Heart left ventricle (tissue), 16 donors: ENCODE data around the gene GFI1B. TPM values are rescaled to one million over a fixed set of nuclear protein-coding genes. Genes with fewer than 3 reads are reported as not detected.
A peak's percentile ranks its signal among the peaks of the same experiment; 100 is the strongest.

Experiments
- ATAC-seq, 4 donors: fragments of 200-7000 bp; cut with Tn5 transposase; one replicate each; pipeline ENCODE4 v1.9.1; 2020 to 2022; ENCODE audit warnings: moderate library complexity in 4 of 4, mild to moderate bottlenecking in 3 of 4, moderate number of reproducible peaks in 1 of 4
- DNase-seq, 5 donors: peaks; one replicate each; pipeline ENCODE4 v3.0.0-alpha.2; 2020
- H3K27ac ChIP-seq, 12 donors: fragments of 200-600 bp; sonication (generic) in 4 of 12; one replicate each; pipeline versions ENCODE4 v1.5.0 to v1.8.0; 2016 to 2022; ENCODE audit warnings: mild to moderate bottlenecking in 2 of 12
- H3K27me3 ChIP-seq, 9 donors: fragments of 200-600 bp; sonication (generic) in 2 of 9; one replicate each; pipeline versions ENCODE4 v1.5.1 to v1.8.0; 2016 to 2022; ENCODE audit warnings: mild to moderate bottlenecking in 3 of 9
- H3K36me3 ChIP-seq, 9 donors: fragments of 200-600 bp; sonication (generic) in 2 of 9; one replicate each; pipeline versions ENCODE4 v1.5.0 to v1.8.0; 2018 to 2022; ENCODE audit warnings: mild to moderate bottlenecking in 2 of 9
- H3K4me1 ChIP-seq, 12 donors: fragments of 200-600 bp; sonication (generic) in 4 of 12; one replicate each; pipeline versions ENCODE4 v1.5.0 to v1.8.0; 2016 to 2022; ENCODE audit warnings: mild to moderate bottlenecking in 3 of 12
- H3K4me3 ChIP-seq, 12 donors: fragments of 200-600 bp; sonication (generic) in 4 of 12; one replicate each; pipeline versions ENCODE4 v1.5.0 to v1.8.0; 2017 to 2022; ENCODE audit warnings: mild to moderate bottlenecking in 9 of 12, moderate library complexity in 4 of 12
- H3K9me3 ChIP-seq, 12 donors: fragments of 200-600 bp; sonication (generic) in 4 of 12; one replicate each; pipeline versions ENCODE4 v1.5.0 to v1.8.0; 2016 to 2022; ENCODE audit warnings: mild to moderate bottlenecking in 1 of 12
- CTCF ChIP-seq, 12 donors: fragments of 200-600 bp; sonication (generic) in 4 of 12; IDR thresholded peaks; one replicate each; pipeline versions ENCODE4 v1.5.0 to v1.8.0; 2018 to 2022; ENCODE audit warnings: antibody characterized with exemption in 12 of 12, mild to moderate bottlenecking in 5 of 12
- POLR2A ChIP-seq, 2 donors: fragments of 450-650 bp; IDR thresholded peaks; one replicate each; pipeline ENCODE4 v1.6.1; 2017; ENCODE audit warnings: antibody characterized with exemption in 2 of 2, mild to moderate bottlenecking in 2 of 2, moderate library complexity in 2 of 2
- WGBS, 4 donors: extraction: QIAGEN DNeasy Blood & Tissue Kit in 2 of 4; methylation state at CpG; one replicate each; pipeline versions ENCODE4 v1.1.5 to v1.1.7; 2013 to 2018; 5-methylcytosine and 5-hydroxymethylcytosine counted together
- intact Hi-C, 10 donors: fragments of 100-400 bp; cut with DNase I; formaldehyde crosslinking; loops; one replicate each; pipeline versions ENCODE4 v1.11.1 to v1.14.2; 2022
- polyA plus RNA-seq, 2 donors: library from polyadenylated mRNA; stranded (reverse); fragments of 200-250 nt; gene quantifications; one replicate each; pipeline ENCODE4 v1.2.3, GENCODE V29; 2013
- total RNA-seq, 9 donors: library from RNA; depleted of rRNA in 2 of 9; stranded (reverse); fragments of >200 nt in 2 of 9; fragmentation: NEBNext Ultra II Directional in 3 of 9; extraction: Animal tissue kit (Norgen Biotek cat#: 25700) in 3 of 9; gene quantifications; one replicate each; pipeline versions ENCODE4 v1.1.0 to v1.2.4, GENCODE V29; 2016 to 2023
- donor health status: ischemic (EF 13 %, LVEDD 7.1; RV severe dilation, severe dysfunction).
- donor health status: healthy with polysubstance abuse.
- donor health status: DM: no; HTN: yes; CAD: no.
- donor health status: DM: no; HTN: no; CAD: no.
- donor health status: ischemic (EF 25% LVEDD 6.9; RV normal size, moderate dysfunction).
- donor health status: ischemic (EF 25% LVEDD 5.7; RV mildly dilated, moderate dysfunction).
- donor health status: healthy.
- donor health status: DM: yes; HTN: yes; CAD: no.
- donor health status: ischemic (EF 35%, LVEDD 5.7; RV mildly dilated, moderate dysfunction).
- donor health status: nonischemic (EF 11% LVEDD 7.7; RV severe dilation, severe dysfunction).
- donor health status: DM: yes; HTN: yes; CAD: no.
- donor health status: PGD.
- donor health status: ischemic (EF 29% LVEDD 5.4; RV normal size, mild dysfunction).
- donor health status: nonischemic (EF 23%, LVEDD 6.1; RV moderate dilation, normal function).

GFI1B gene
- total and polyA plus RNA-seq, 11 donors = 0.06 to 0.39 (median 0.31) TPM; not detected in 6

- peaks cover 0 to 23% (median 9%) of the 10 kb centered on the region in 9 donors for H3K36me3 ChIP-seq
- 95 to 96% (median 96%) methylated on average over 7 of the region's 7 CpGs for WGBS, 4 donors
- no peak overlapping the region for H3K4me3 ChIP-seq
- no peaks in the 10 kb centered on the region for H3K27me3 ChIP-seq
- intact Hi-C loops = loop anchor here in 1 of 10 donors (5.0 kb wide), 1 partner anchor 35 kb away; no protein-coding TSS in a partner anchor
- no peak overlapping the region for H3K27ac ChIP-seq
- H3K4me1 ChIP-seq = peaks cover 0 to 42% (median 21%) of the 10 kb centered on the region in 12 donors
- no peak for ATAC-seq
- DNase-seq = no peak
- H3K9me3 ChIP-seq = no peaks in the 10 kb centered on the region
- no peak for TF ChIP-seq POLR2A (IDR thresholded peaks at IDR 0.05)
- TF ChIP-seq CTCF (IDR thresholded peaks at IDR 0.05) = no peak
Measured at GRCh38 chr9:132937463-132937901, 41.0 kb upstream of the GFI1B start.

GRCh38 chr9:132939169-132939568 lies 39.3 kb upstream of the GFI1B start:
- H3K4me1 ChIP-seq = peaks cover 0 to 54% (median 35%) of the 10 kb centered on the region in 12 donors
- no peaks in the 10 kb centered on the region for H3K9me3 ChIP-seq
- peak overlapping the region in 4 of 12 donors; percentile 1 to 99 (median 9) for H3K27ac ChIP-seq
- 82 to 94% (median 86%) methylated on average over 1 of the region's 1 CpG for WGBS, 4 donors
- no peaks in the 10 kb centered on the region for H3K27me3 ChIP-seq
- intact Hi-C loops = loop anchor here in 1 of 10 donors (5.0 kb wide), 1 partner anchor 33 kb away; no protein-coding TSS in a partner anchor
- no peak overlapping the region for H3K4me3 ChIP-seq
- no peak for TF ChIP-seq POLR2A (IDR thresholded peaks at IDR 0.05)
- no peak for TF ChIP-seq CTCF (IDR thresholded peaks at IDR 0.05)
- peaks cover 0 to 8% (median 6%) of the 10 kb centered on the region in 9 donors for H3K36me3 ChIP-seq
- DNase-seq = no peak
- ATAC-seq = no peak

GRCh38 chr9:132942541-132943182 lies 35.8 kb upstream of the GFI1B start:
- H3K9me3 ChIP-seq = no peaks in the 10 kb centered on the region
- intact Hi-C loops = no loop called here
- no peaks in the 10 kb centered on the region for H3K36me3 ChIP-seq
- ATAC-seq = no peak
- DNase-seq = no peak
- 27 to 33% (median 31%) methylated on average over 5 of the region's 5 CpGs for WGBS, 4 donors
- H3K4me3 ChIP-seq = peak overlapping the region in 8 of 12 donors; percentile 94 to 100 (median 98)
- peak overlapping the region in 8 of 12 donors; percentile 1 to 100 (median 84) for H3K27ac ChIP-seq
- H3K27me3 ChIP-seq = no peaks in the 10 kb centered on the region
- H3K4me1 ChIP-seq = peaks cover 0 to 61% (median 42%) of the 10 kb centered on the region in 12 donors
- TF ChIP-seq POLR2A (IDR thresholded peaks at IDR 0.05) = no peak
- no peak for TF ChIP-seq CTCF (IDR thresholded peaks at IDR 0.05)

- peak in 2 of 4 donors; percentile 1 to 3 for ATAC-seq
- no peak for DNase-seq
- H3K27ac ChIP-seq = peak overlapping the region; percentile 95 to 100 (median 97)
- no peak for TF ChIP-seq POLR2A (IDR thresholded peaks at IDR 0.05)
- no peak for TF ChIP-seq CTCF (IDR thresholded peaks at IDR 0.05)
- H3K4me1 ChIP-seq = peaks cover 0 to 56% (median 41%) of the 10 kb centered on the region in 12 donors
- H3K4me3 ChIP-seq = peak overlapping the region; percentile 94 to 100 (median 96)
- no peaks in the 10 kb centered on the region for H3K27me3 ChIP-seq
- WGBS, 4 donors = 1% methylated on average over 25 of the region's 25 CpGs
- no peaks in the 10 kb centered on the region for H3K9me3 ChIP-seq
- intact Hi-C loops = no loop called here
- H3K36me3 ChIP-seq = no peaks in the 10 kb centered on the region
Measured at GRCh38 chr9:132943651-132944293, 34.7 kb upstream of the GFI1B start.
